UCSD-AML1 (cell line): ENCODE data around the gene PTPRB.
A peak's percentile ranks its signal among the peaks of the same experiment; 100 is the strongest.

Source experiments
- DNase-seq: peaks from one replicate; lab custom pipeline; 2025; ENCODE audit not compliant: unreplicated experiment; lab: John Stamatoyannopoulos, UW

Gene PTPRB

GRCh38 chr12:70644861-70645260, 7.6 kb upstream of the PTPRB start:
- DNase-seq: no peak

- DNase-seq: no peak
These were observed 6.7 kb upstream of the PTPRB start for GRCh38 chr12:70643939-70644338.

GRCh38 chr12:70641691-70642090, 4.5 kb upstream of the PTPRB start:
- DNase-seq: no peak

GRCh38 chr12:70640901-70641300, 3.7 kb upstream of the PTPRB start:
- DNase-seq: no peak

- no peak for DNase-seq
These were observed 2.3 kb upstream of the PTPRB start for GRCh38 chr12:70639535-70639934.

GRCh38 chr12:70638639-70639360, 1.6 kb upstream of the PTPRB start:
- no peak for DNase-seq

GRCh38 chr12:70635755-70636154, 1.5 kb downstream of the PTPRB start:
- no peak for DNase-seq

- DNase-seq: no peak
These were observed 8.3 kb downstream of the PTPRB start for GRCh38 chr12:70628701-70629480.

GRCh38 chr12:70627677-70628076, 9.6 kb downstream of the PTPRB start:
- DNase-seq: no peak

GRCh38 chr12:70626180-70626579, 11.0 kb downstream of the PTPRB start:
- no peak for DNase-seq

- DNase-seq: no peak
These were observed 17.6 kb downstream of the PTPRB start for GRCh38 chr12:70619471-70620152.

- DNase-seq: no peak
These were observed 18.9 kb downstream of the PTPRB start for GRCh38 chr12:70618371-70618770.

GRCh38 chr12:70617450-70617849, 19.8 kb downstream of the PTPRB start:
- no peak for DNase-seq

GRCh38 chr12:70615174-70615866, 21.9 kb downstream of the PTPRB start:
- no peak for DNase-seq

GRCh38 chr12:70609739-70610491, 27.3 kb downstream of the PTPRB start:
- DNase-seq: peak; percentile 62

- peak; percentile 20 for DNase-seq
These were observed 28.0 kb downstream of the PTPRB start for GRCh38 chr12:70609203-70609602.

GRCh38 chr12:70608184-70608583, 29.0 kb downstream of the PTPRB start:
- DNase-seq: no peak

- no peak for DNase-seq
These were observed 30.1 kb downstream of the PTPRB start for GRCh38 chr12:70607107-70607506.

- no peak for DNase-seq
These were observed 31.3 kb downstream of the PTPRB start for GRCh38 chr12:70605976-70606375.

- no peak for DNase-seq
These were observed 32.6 kb downstream of the PTPRB start for GRCh38 chr12:70604662-70605061.

- no peak for DNase-seq
These were observed 34.2 kb downstream of the PTPRB start for GRCh38 chr12:70603044-70603443.
